GM12872 (cell line): ENCODE data around the gene SLC9A7.

Source experiments
- TF ChIP-seq, protein P1 (sequence below): IDR thresholded peaks from 3 replicates; pipeline ENCODE4 v1.5.1; 2011; ENCODE audit warnings: low read depth, mild to moderate bottlenecking, low read length, moderate library complexity; ENCODE audit not compliant: insufficient read depth

Gene SLC9A7

GRCh38 chrX:46694549-46694948 lies 64.4 kb downstream of the SLC9A7 start:
- TF ChIP-seq, protein P1, sequence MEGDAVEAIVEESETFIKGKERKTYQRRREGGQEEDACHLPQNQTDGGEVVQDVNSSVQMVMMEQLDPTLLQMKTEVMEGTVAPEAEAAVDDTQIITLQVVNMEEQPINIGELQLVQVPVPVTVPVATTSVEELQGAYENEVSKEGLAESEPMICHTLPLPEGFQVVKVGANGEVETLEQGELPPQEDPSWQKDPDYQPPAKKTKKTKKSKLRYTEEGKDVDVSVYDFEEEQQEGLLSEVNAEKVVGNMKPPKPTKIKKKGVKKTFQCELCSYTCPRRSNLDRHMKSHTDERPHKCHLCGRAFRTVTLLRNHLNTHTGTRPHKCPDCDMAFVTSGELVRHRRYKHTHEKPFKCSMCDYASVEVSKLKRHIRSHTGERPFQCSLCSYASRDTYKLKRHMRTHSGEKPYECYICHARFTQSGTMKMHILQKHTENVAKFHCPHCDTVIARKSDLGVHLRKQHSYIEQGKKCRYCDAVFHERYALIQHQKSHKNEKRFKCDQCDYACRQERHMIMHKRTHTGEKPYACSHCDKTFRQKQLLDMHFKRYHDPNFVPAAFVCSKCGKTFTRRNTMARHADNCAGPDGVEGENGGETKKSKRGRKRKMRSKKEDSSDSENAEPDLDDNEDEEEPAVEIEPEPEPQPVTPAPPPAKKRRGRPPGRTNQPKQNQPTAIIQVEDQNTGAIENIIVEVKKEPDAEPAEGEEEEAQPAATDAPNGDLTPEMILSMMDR = no peak

DNA sequence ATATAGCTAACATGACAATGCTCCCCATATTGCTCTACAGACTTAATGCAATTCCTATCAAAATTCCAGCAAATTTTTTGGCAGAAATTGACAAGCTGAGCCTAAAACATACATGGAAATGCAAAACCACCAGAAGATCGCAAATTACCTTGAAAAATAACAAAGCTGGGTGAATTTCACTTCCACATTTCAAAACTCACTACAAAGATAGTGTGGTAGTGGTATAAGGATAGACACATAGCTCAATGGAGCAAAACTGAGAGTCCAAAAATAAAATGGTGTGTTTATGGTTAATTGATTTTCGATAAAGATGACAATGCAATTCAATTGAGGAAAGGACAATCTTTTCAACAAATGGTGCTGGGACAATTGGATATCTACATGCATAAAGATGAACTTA lies 65.8 kb downstream of the SLC9A7 start:
- TF ChIP-seq, protein P1 = no peak

GRCh38 chrX:46690818-46691217 lies 68.1 kb downstream of the SLC9A7 start:
- TF ChIP-seq, protein P1 = no peak

DNA sequence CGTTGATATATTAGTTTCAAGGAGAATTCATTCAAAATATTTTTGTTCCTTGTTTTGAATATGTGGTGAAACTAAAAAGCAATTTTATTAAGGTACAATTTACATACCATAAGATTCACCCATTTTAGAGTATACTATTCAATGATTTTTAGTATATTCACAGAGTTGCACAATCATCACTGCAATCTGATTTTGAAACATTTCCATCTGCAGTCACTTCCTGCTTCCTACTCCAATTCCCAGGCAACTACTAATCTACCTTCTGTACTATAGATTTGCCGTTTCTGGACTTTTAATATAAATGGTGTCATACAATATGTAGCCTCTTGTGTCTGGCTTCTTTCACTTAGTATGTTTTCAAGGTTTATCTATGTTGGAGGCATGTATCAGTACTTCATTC lies 71.3 kb downstream of the SLC9A7 start:
- TF ChIP-seq, protein P1 = no peak

GRCh38 chrX:46686003-46686645 lies 72.8 kb downstream of the SLC9A7 start:
- TF ChIP-seq, protein P1 = peak; percentile 53

DNA sequence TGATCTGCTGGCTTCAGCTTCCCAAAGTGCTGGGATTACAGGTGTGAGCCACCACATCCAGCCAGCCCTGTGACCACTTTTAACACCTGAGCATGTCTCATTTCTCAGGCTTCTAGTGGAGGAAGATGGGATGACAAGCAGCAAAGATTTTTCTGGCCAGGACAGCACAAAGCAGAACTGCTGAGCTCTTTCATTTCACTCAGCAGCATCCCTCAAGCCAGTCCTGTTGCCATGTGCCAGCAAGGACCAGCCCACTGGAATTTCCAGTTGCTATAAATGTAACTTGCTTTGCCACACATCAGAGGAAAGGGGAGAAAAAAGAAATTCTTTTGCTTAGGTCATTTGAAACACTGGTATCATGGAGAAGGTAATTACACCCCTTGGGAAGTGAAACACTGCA lies 75.9 kb downstream of the SLC9A7 start:
- TF ChIP-seq, protein P1 = no peak

- TF ChIP-seq, protein P1 = no peak
Observed at GRCh38 chrX:46681849-46682248, 77.1 kb downstream of the SLC9A7 start.
